ENCODE results near the gene TNRC18. TPM values are rescaled to one million over a fixed set of nuclear protein-coding genes. Genes with fewer than 3 reads are reported as not detected.

TNRC18 gene
- total and polyA plus RNA-seq, 2 donors (not counting 3 experiments of a cell fraction or from before 2014, with no cell fraction given) = 14.8 to 64.6 TPM

- intact Hi-C loops (cut with micrococcal nuclease) = no loop called here
- dilution Hi-C loops (cut with MboI; ENCODE audit: extremely low pct_ligation_motif_present, low sequenced_read_pairs) = no loop called here
- Histone ChIP-seq H3K27me3 (ENCODE audit: control insufficient read depth in 2 of 2, insufficient read depth in 2 of 2, low read length in 2 of 2) (no peaks in the 10 kb centered on the region), H3K4me3 (replicated peaks in 1 of 3; ENCODE audit: insufficient read depth in 1 of 3, low read depth in 1 of 3, low read length in 3 of 3) (no peak overlapping the region), H3K36me3 (ENCODE audit: control insufficient read depth in 2 of 2, extremely low read depth in 1 of 2, insufficient read depth in 2 of 2, low read length in 2 of 2) (no peaks in the 10 kb centered on the region), H3K27ac (ENCODE audit: insufficient read depth, low read depth, low read length) (no peak overlapping the region), H2AFZ (ENCODE audit: low read depth, low read length) (no peak overlapping the region), H4K20me1 (replicated peaks; ENCODE audit: control insufficient read depth, extremely low read depth, insufficient read depth, low read length) (no peaks in the 10 kb centered on the region), H3K9me3 (replicated peaks; ENCODE audit: control insufficient read depth, insufficient read depth, low read length) (no peaks in the 10 kb centered on the region), H3K9ac (replicated peaks; ENCODE audit: extremely low read depth, insufficient read depth, low read length) (no peak overlapping the region), H3K9me1 (replicated peaks; ENCODE audit: control insufficient read depth, extremely low read depth, insufficient read depth, low read length) (no peaks in the 10 kb centered on the region), H3K4me2 (ENCODE audit: insufficient read depth, low read length) (no peak overlapping the region), H3K4me1 (ENCODE audit: control insufficient read depth, extremely low read depth, insufficient read depth, low read length) (peaks cover 13% of the 10 kb centered on the region), H3K79me2 (ENCODE audit: control insufficient read depth, insufficient read depth, low read length) (peaks cover 43% of the 10 kb centered on the region)
- TF ChIP-seq POLR2A (IDR thresholded peaks at IDR 0.05; ENCODE audit: low read depth, low read length) = no peak
- no peak for TF ChIP-seq MYC (IDR thresholded peaks at IDR 0.05; ENCODE audit: low read depth, low read length)
- no peak for TF ChIP-seq EZH2 (IDR thresholded peaks at IDR 0.05; ENCODE audit: borderline replicate concordance, low read depth, low read length, severe bottlenecking)
- TF ChIP-seq POLR2AphosphoS5 (IDR thresholded peaks at IDR 0.05; ENCODE audit: insufficient read depth, low read depth, low read length) = no peak
- no peak for TF ChIP-seq GATA2 (IDR thresholded peaks at IDR 0.05; ENCODE audit: insufficient read depth, insufficient read length, low read depth, low read length)
- TF ChIP-seq FOS (IDR thresholded peaks at IDR 0.05; ENCODE audit: borderline replicate concordance, insufficient read depth, low read length) = no peak
- no peak for TF ChIP-seq MAX (IDR thresholded peaks at IDR 0.05; ENCODE audit: insufficient read depth, insufficient read length)
- no peak for TF ChIP-seq JUN (IDR thresholded peaks at IDR 0.05; ENCODE audit: borderline replicate concordance, insufficient read depth, insufficient read length, low read depth)
- TF ChIP-seq CTCF (IDR thresholded peaks at IDR 0.05; ENCODE audit: extremely low read depth in 1 of 2, insufficient read depth in 1 of 2, low read depth in 1 of 2, low read length in 2 of 2) = no peak
- ChIA-PET POLR2A (interaction anchor here (0.6 kb wide), 1 partner anchor 11 kb away, joined by 3 read pairs; no protein-coding TSS in a partner anchor), CTCF (interaction anchor here (0.5 to 1.1 kb wide), 2 partner anchors 64 to 189 kb away, joined by 3 to 4 read pairs; no protein-coding TSS in a partner anchor)
- DNase-seq (ENCODE audit: low read depth, low spot score) (no peak), FAIRE-seq (no peak)
- BruUV-seq (replicated peaks) = no TSS peak
These were observed 6.9 kb upstream of the TNRC18 start for GRCh38 chr7:5430612-5430947.
